Kidney (tissue), 22 donors: ENCODE data around the gene C20orf96. TPM values are rescaled to one million over a fixed set of nuclear protein-coding genes. Genes with fewer than 3 reads are reported as not detected.
"Not testable (repeated sequence)": the region's sequence is repeated elsewhere in the genome, so short reads cannot be mapped to it uniquely, and the experiment has no call there.

Experiments used
- DNase-seq, 5 donors: peaks; one replicate each; pipeline ENCODE4 v3.0.0-alpha.2; 2013 to 2020
- FAIRE-seq: peaks from 2 replicates; lab custom pipeline; 2012; peaks lifted over from hg19 to GRCh38; lab: Jason Lieb, UNC
- H3K27ac ChIP-seq, 2 donors: one replicate each; pipeline ENCODE4 v1.7.0; 2013; ENCODE audit warnings: low read depth in 2 of 2, low read length in 2 of 2, inconsistent platforms in 1 of 2
- H3K27me3 ChIP-seq: one replicate; pipeline ENCODE4 v1.7.1; 2013; ENCODE audit warnings: low read length, inconsistent platforms; ENCODE audit not compliant: control insufficient read depth, insufficient read depth
- H3K36me3 ChIP-seq, 3 donors: one replicate each; pipeline versions ENCODE4 v1.7.0 to v1.7.1; 2013; ENCODE audit warnings: low read length in 3 of 3, control low read depth in 1 of 3, inconsistent platforms in 1 of 3; ENCODE audit not compliant: insufficient read depth in 3 of 3, control insufficient read depth in 2 of 3
- H3K4me1 ChIP-seq, 3 donors: one replicate each; pipeline versions ENCODE4 v1.7.0 to v1.7.1; 2013; ENCODE audit warnings: low read length in 3 of 3, inconsistent platforms in 1 of 3, low read depth in 1 of 3; ENCODE audit not compliant: control insufficient read depth in 2 of 3, insufficient read depth in 2 of 3
- H3K4me3 ChIP-seq, 3 donors: one replicate each; pipeline versions ENCODE4 v1.7.0 to v1.8.1; 2013; ENCODE audit warnings: low read length in 3 of 3, control low read depth in 1 of 3, inconsistent platforms in 1 of 3
- H3K9ac ChIP-seq, 3 donors: one replicate each; pipeline versions ENCODE4 v1.7.0 to v1.7.1; 2013; ENCODE audit warnings: low read length in 3 of 3, control low read depth in 1 of 3, inconsistent platforms in 1 of 3
- H3K9me3 ChIP-seq, 3 donors: one replicate each; pipeline versions ENCODE4 v1.7.0 to v1.7.1; 2013; ENCODE audit warnings: low read length in 3 of 3, control low read depth in 1 of 3, inconsistent platforms in 1 of 3; ENCODE audit not compliant: control insufficient read depth in 2 of 3, insufficient read depth in 1 of 3
- CTCF ChIP-seq: IDR thresholded peaks from 3 replicates; pipeline ENCODE4 v1.5.1; 2012; ENCODE audit warnings: mild to moderate bottlenecking, moderate library complexity, borderline replicate concordance; ENCODE audit not compliant: insufficient read depth; ENCODE audit errors: extremely low read depth
- intact Hi-C: fragments of 100-400 bp; cut with DNase I; formaldehyde crosslinking; loops from one replicate; pipeline ENCODE4 v1.11.1; 2022
- long read RNA-seq, 10 donors: library from polyadenylated mRNA in 1 of 10; unstranded in 1 of 10; transcript quantifications; one replicate each; pipeline ENCODE4 v2.0.0 and lab custom pipeline, GENCODE V29; 2021 to 2026
- polyA plus RNA-seq: library from polyadenylated mRNA; stranded (reverse); fragments of 350-450 nt; fragmentation: Illumina TruSeq; extraction: RNeasy Lipid Tissue Mini Kit (QIAGEN cat#74804); gene quantifications from one replicate; pipeline ENCODE4 v1.2.3, GENCODE V29; 2014; ENCODE audit warnings: low read depth, low replicate concordance; ENCODE audit not compliant: insufficient read depth
- total RNA-seq: library from RNA; stranded (reverse); fragmentation: NEBNext Ultra II Directional; extraction: Animal tissue kit (Norgen Biotek cat#: 25700); gene quantifications from one replicate; pipeline ENCODE4 v1.2.1, GENCODE V29; 2021
- donor health status: control.
- donor health status: control.
- donor health status: control.
- donor health status: control.
- donor health status: control.
- donor health status: DM: yes; HTN: yes; CAD: no.
- donor health status: Normal renal cell carcinoma (clear cell type).

Gene C20orf96, protein sequence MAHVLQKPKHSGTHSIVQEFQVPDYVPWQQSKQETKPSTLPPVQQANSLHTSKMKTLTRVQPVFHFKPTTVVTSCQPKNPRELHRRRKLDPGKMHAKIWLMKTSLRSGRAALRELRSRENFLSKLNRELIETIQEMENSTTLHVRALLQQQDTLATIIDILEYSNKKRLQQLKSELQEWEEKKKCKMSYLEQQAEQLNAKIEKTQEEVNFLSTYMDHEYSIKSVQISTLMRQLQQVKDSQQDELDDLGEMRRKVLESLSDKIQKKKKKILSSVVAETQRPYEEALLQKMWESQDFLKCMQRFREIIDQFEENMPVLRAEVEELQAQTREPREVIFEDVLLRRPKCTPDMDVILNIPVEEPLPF
- 9.4 TPM for total RNA-seq
- 12.5 TPM for polyA plus RNA-seq
- long read RNA-seq, donor 1, partial matches to known transcripts = 0 of 3 reads
- long read RNA-seq, donor 1, other reads (novel, unspliced or antisense) = 0 of 3 reads
- long read RNA-seq, donor 2, partial matches to known transcripts = 0 of 2 reads
- long read RNA-seq, donor 2, other reads (novel, unspliced or antisense) = 0 of 2 reads
- long read RNA-seq, donor 3, partial matches to known transcripts = 11 of 12 reads
- long read RNA-seq, donor 3, other reads (novel, unspliced or antisense) = 0 of 12 reads
- long read RNA-seq, donor 4, partial matches to known transcripts = 0 of 2 reads
- long read RNA-seq, donor 4, other reads (novel, unspliced or antisense) = 0 of 2 reads
- long read RNA-seq, donor 5 = 0 reads
- long read RNA-seq, donor 6, partial matches to known transcripts = 0 of 2 reads
- long read RNA-seq, donor 6, other reads (novel, unspliced or antisense) = 0 of 2 reads
- long read RNA-seq, donor 7, partial matches to known transcripts = 6 of 10 reads
- long read RNA-seq, donor 7, other reads (novel, unspliced or antisense) = 3 of 10 reads
- long read RNA-seq, donor 8, partial matches to known transcripts = 0 of 1 reads
- long read RNA-seq, donor 8, other reads (novel, unspliced or antisense) = 0 of 1 reads
- long read RNA-seq, donor 9, partial matches to known transcripts = 0 of 2 reads
- long read RNA-seq, donor 9, other reads (novel, unspliced or antisense) = 0 of 2 reads
- long read RNA-seq, donor 10, partial matches to known transcripts = 12 of 14 reads
- long read RNA-seq, donor 10, other reads (novel, unspliced or antisense) = 0 of 14 reads

DNA sequence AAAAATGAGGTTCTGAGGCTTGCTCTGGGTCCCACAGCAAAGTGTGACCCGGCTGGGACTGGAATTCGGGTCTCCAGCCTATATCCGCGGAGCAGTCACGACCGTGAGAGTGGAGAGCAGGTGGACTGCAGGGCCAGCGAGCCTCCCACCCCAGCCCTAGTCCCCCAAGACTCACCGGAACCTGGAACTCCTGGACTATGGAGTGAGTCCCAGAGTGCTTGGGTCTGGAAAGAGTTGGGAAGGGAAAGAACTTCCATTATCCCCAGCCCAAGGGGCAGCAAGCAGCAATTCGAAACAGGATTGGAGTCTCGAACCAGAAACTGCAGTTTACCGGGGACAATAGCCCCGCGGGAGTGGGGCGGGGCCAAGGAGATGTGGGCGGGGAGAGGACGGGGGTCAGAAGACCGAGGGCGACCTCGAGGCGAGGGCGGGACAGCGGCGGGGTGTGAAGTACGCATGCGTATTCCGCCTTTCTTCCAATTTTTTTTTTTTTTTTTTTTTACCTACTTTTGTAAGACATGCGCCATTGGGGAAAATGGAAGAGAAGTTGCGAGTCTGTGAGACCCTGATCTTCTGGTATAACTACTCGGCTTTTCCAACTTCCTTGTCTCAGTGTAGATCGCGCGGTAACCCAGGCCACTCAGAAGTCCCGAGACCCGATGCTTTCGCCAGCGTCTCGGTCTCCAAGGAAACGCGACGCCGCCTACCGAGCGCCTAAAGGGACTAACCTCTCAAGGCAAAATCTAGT lies at the start of gene C20orf96:
C20orf96 (minus strand) TSS at position 667 of the 748 bp plus-strand sequence; CDS start at position 527, 140 bp downstream.
- H3K27me3 ChIP-seq = no peaks in the 10 kb centered on the region
- intact Hi-C loops = no loop called here
- DNase-seq (peak; percentile 93 to 98 (median 97)), FAIRE-seq (peak; percentile 32)
- H3K4me1 ChIP-seq = peaks cover 0 to 11% (median 9%) of the 10 kb centered on the region in 3 donors
- no peaks in the 10 kb centered on the region for H3K36me3 ChIP-seq
- peak within 1 kb of the TSS; percentile 63 to 88 for H3K27ac ChIP-seq
- peak; percentile 13 for TF ChIP-seq CTCF
- peak within 1 kb of the TSS; percentile 84 to 96 (median 93) for H3K4me3 ChIP-seq
- peak within 1 kb of the TSS; percentile 77 to 94 (median 88) for H3K9ac ChIP-seq
- H3K9me3 ChIP-seq = no peaks in the 10 kb centered on the region

GRCh38 chr20:336040-336439 lies 45.5 kb upstream of the C20orf96 start:
- FAIRE-seq, H3K4me1 ChIP-seq, H3K27me3 ChIP-seq, DNase-seq, H3K36me3 ChIP-seq, H3K9me3 ChIP-seq, H3K4me3 ChIP-seq, H3K27ac ChIP-seq, H3K9ac ChIP-seq, intact Hi-C loops: not testable (repeated sequence)

GRCh38 chr20:334578-334977 lies 44.0 kb upstream of the C20orf96 start:
- TF ChIP-seq CTCF = no peak
- FAIRE-seq = no peak
- H3K4me3 ChIP-seq = no peak overlapping the region
- H3K27ac ChIP-seq = no peak overlapping the region
- intact Hi-C loops = no loop called here
- H3K36me3 ChIP-seq = peaks cover 0 to 5% (median 0%) of the 10 kb centered on the region in 3 donors
- H3K27me3 ChIP-seq = no peaks in the 10 kb centered on the region
- H3K4me1 ChIP-seq = peaks cover 0 to 3% (median under 1%) of the 10 kb centered on the region in 3 donors
- no peak for DNase-seq
- no peak overlapping the region for H3K9ac ChIP-seq
- H3K9me3 ChIP-seq = no peaks in the 10 kb centered on the region
